ENCODE data around the gene FAM120A.

Gene FAM120A

GRCh38 chr9:93483497-93483896, 32.0 kb downstream of the FAM120A start:
- Histone ChIP-seq H3K4me3 (ENCODE audit: low read length, poor library complexity, severe bottlenecking) (no peak overlapping the region), H3F3A (ENCODE audit: low read depth) (no peaks in the 10 kb centered on the region), H3K4me2 (ENCODE audit: low read depth, low read length, poor library complexity, severe bottlenecking) (no peak overlapping the region), H3K36me3 (ENCODE audit: insufficient read depth, low read length) (peaks cover 74% of the 10 kb centered on the region), H4K20me1 (ENCODE audit: insufficient read depth, low read length, poor library complexity, severe bottlenecking) (peaks cover 23% of the 10 kb centered on the region), H3K79me2 (ENCODE audit: insufficient read depth, low read length) (peaks cover 78% of the 10 kb centered on the region), H3K4me1 (ENCODE audit: insufficient read depth, low read length, poor library complexity, severe bottlenecking) (no peaks in the 10 kb centered on the region), H3K27me3 (ENCODE audit: insufficient read depth, low read length, poor library complexity, severe bottlenecking) (no peaks in the 10 kb centered on the region), H3K9me3 (ENCODE audit: insufficient read depth, low read depth, low read length) (no peaks in the 10 kb centered on the region), H2AFZ (ENCODE audit: low read length) (no peak overlapping the region), H3K9me2 (replicated peaks; ENCODE audit: low read depth, low read length) (no peaks in the 10 kb centered on the region), H3K9ac (ENCODE audit: low read depth, low read length, poor library complexity, severe bottlenecking) (no peak overlapping the region)
- no peak for TF ChIP-seq EZH2phosphoT487 (IDR thresholded peaks at IDR 0.05; ENCODE audit: borderline replicate concordance)
- TF ChIP-seq CTCF (conservative IDR thresholded peaks at IDR 0.05; ENCODE audit: low read length): no peak

GRCh38 chr9:93486268-93486667, 34.8 kb downstream of the FAM120A start:
- peaks cover 81% of the 10 kb centered on the region; the same call in 1 of the 2 replicates for H3K36me3 ChIP-seq (ENCODE audit: insufficient read depth, low read length)
- H4K20me1 ChIP-seq (ENCODE audit: insufficient read depth, low read length, poor library complexity, severe bottlenecking): peaks cover 14% of the 10 kb centered on the region
- H3K4me3 ChIP-seq (ENCODE audit: low read length, poor library complexity, severe bottlenecking): no peak overlapping the region
- H3K27me3 ChIP-seq (ENCODE audit: insufficient read depth, low read length, poor library complexity, severe bottlenecking): no peaks in the 10 kb centered on the region
- H3K79me2 ChIP-seq (ENCODE audit: insufficient read depth, low read length): peaks cover 80% of the 10 kb centered on the region
- no peaks in the 10 kb centered on the region for H3K9me2 ChIP-seq (replicated peaks; ENCODE audit: low read depth, low read length)
- no peak overlapping the region for H2AFZ ChIP-seq (ENCODE audit: low read length)
- no peaks in the 10 kb centered on the region for H3K9me3 ChIP-seq (ENCODE audit: insufficient read depth, low read depth, low read length)
- H3K4me2 ChIP-seq (ENCODE audit: low read depth, low read length, poor library complexity, severe bottlenecking): no peak overlapping the region
- H3K4me1 ChIP-seq (ENCODE audit: insufficient read depth, low read length, poor library complexity, severe bottlenecking): no peaks in the 10 kb centered on the region
- no peak for TF ChIP-seq EZH2phosphoT487 (IDR thresholded peaks at IDR 0.05; ENCODE audit: borderline replicate concordance)
- no peak for TF ChIP-seq CTCF (conservative IDR thresholded peaks at IDR 0.05; ENCODE audit: low read length)
- H3F3A ChIP-seq (ENCODE audit: low read depth): no peaks in the 10 kb centered on the region
- no peak overlapping the region for H3K9ac ChIP-seq (ENCODE audit: low read depth, low read length, poor library complexity, severe bottlenecking)

GRCh38 chr9:93488244-93488643, 36.8 kb downstream of the FAM120A start:
- Histone ChIP-seq H3F3A (ENCODE audit: low read depth) (no peaks in the 10 kb centered on the region), H3K4me2 (ENCODE audit: low read depth, low read length, poor library complexity, severe bottlenecking) (no peak overlapping the region), H3K4me3 (ENCODE audit: low read length, poor library complexity, severe bottlenecking) (no peak overlapping the region), H3K9ac (ENCODE audit: low read depth, low read length, poor library complexity, severe bottlenecking) (no peak overlapping the region), H3K36me3 (ENCODE audit: insufficient read depth, low read length) (peaks cover 76% of the 10 kb centered on the region; the same call in 1 of the 2 replicates), H3K27me3 (ENCODE audit: insufficient read depth, low read length, poor library complexity, severe bottlenecking) (no peaks in the 10 kb centered on the region), H3K4me1 (ENCODE audit: insufficient read depth, low read length, poor library complexity, severe bottlenecking) (no peaks in the 10 kb centered on the region), H3K9me2 (replicated peaks; ENCODE audit: low read depth, low read length) (no peaks in the 10 kb centered on the region), H2AFZ (ENCODE audit: low read length) (no peak overlapping the region), H3K79me2 (ENCODE audit: insufficient read depth, low read length) (peaks cover 68% of the 10 kb centered on the region), H3K9me3 (ENCODE audit: insufficient read depth, low read depth, low read length) (no peaks in the 10 kb centered on the region), H4K20me1 (ENCODE audit: insufficient read depth, low read length, poor library complexity, severe bottlenecking) (peaks cover 8% of the 10 kb centered on the region)
- TF ChIP-seq CTCF (conservative IDR thresholded peaks at IDR 0.05; ENCODE audit: low read length): no peak
- TF ChIP-seq EZH2phosphoT487 (IDR thresholded peaks at IDR 0.05; ENCODE audit: borderline replicate concordance): no peak
